NCI-H460 (cell line): Measurements from ENCODE around the gene TMX3. TPM values are rescaled to one million over a fixed set of nuclear protein-coding genes. Genes with fewer than 3 reads are reported as not detected.

Experiments used
- total RNA-seq: library from RNA; depleted of rRNA; stranded (reverse); fragments of >200 nt; shearing (Covaris generic); gene quantifications from 2 replicates; pipeline ENCODE4 v1.2.3, GENCODE V29; 2014; rRNA removed

Gene TMX3
- total RNA-seq, 1 experiment from 2014 or later: 78.7 TPM

Other genes with a start within 250 kb of the TMX3 start
- gene CCDC102B, start 83.0 kb upstream of the TMX3 start, total RNA-seq: 5.3 and 8.5 TPM in 2 replicates